Panc1 (cell line): Measurements from ENCODE around the gene TSHZ3. TPM values are rescaled to one million over a fixed set of nuclear protein-coding genes. Genes with fewer than 3 reads are reported as not detected.

Experiments used
- ATAC-seq: fragments of 200-7000 bp; cut with Tn5 transposase; 2 replicates; pipeline ENCODE4 v1.9.1; 2020; ENCODE audit warnings: mild to moderate bottlenecking, moderate library complexity
- BruUV-seq: library from RNA; stranded (reverse); fragments of 400-500 nt; replicated peaks from 2 replicates; lab custom pipeline; 2021; lab: Mats Ljungman, UMichigan
- CTCF ChIA-PET: fragments of 300-600 bp; sonication (Branson Sonifier 250); formaldehyde crosslinking; loops from one replicate; lab custom pipeline; 2022; ENCODE audit warnings: antibody characterized with exemption; lab: Charles Lee
- POLR2A ChIA-PET: fragments of 300-600 bp; sonication (Branson Sonifier 250); formaldehyde crosslinking; loops from one replicate; lab custom pipeline; 2022; ENCODE audit warnings: antibody characterized with exemption; lab: Charles Lee
- DNase-seq: peaks from one replicate; pipeline ENCODE4 v3.0.0-alpha.2; 2010; ENCODE audit warnings: low read depth, low spot score
- H3K27ac ChIP-seq: 2 replicates; pipeline ENCODE4 v1.5.1; 2011; ENCODE audit warnings: mild to moderate bottlenecking, low read length, inconsistent platforms
- H3K27me3 ChIP-seq: fragments of 200-500 bp; sonication (Bioruptor generic); 2 replicates; pipeline ENCODE4 v1.6.0; 2014; ENCODE audit warnings: low read length, inconsistent platforms; ENCODE audit not compliant: control insufficient read depth, insufficient read depth
- H3K36me3 ChIP-seq: fragments of 200-500 bp; sonication (Bioruptor generic); 2 replicates; pipeline ENCODE4 v1.5.1; 2014; ENCODE audit warnings: inconsistent platforms, mild to moderate bottlenecking, low read length, moderate library complexity; ENCODE audit not compliant: control insufficient read depth, insufficient read depth
- H3K4me1 ChIP-seq: 2 replicates; pipeline ENCODE4 v1.5.1; 2011; ENCODE audit warnings: inconsistent platforms, mild to moderate bottlenecking, low read length, moderate library complexity; ENCODE audit not compliant: control insufficient read depth, insufficient read depth
- H3K4me3 ChIP-seq, 2 experiments: 2 replicates each; pipeline ENCODE4 v1.5.1; 2011 to 2012; ENCODE audit warnings: low read depth in 2 of 2, low read length in 2 of 2, mild to moderate bottlenecking in 2 of 2, inconsistent platforms in 1 of 2, moderate library complexity in 1 of 2
- H3K9me3 ChIP-seq: fragments of 200-500 bp; sonication (Bioruptor generic); 2 replicates; pipeline ENCODE4 v1.5.1; 2014; ENCODE audit warnings: low read depth, mild to moderate bottlenecking, inconsistent platforms, low read length, moderate library complexity; ENCODE audit not compliant: control insufficient read depth, insufficient read depth
- POLR2AphosphoS5 ChIP-seq: IDR thresholded peaks from 2 replicates; pipeline ENCODE4 v1.6.1; 2012; ENCODE audit warnings: mild to moderate bottlenecking, low read depth, low read length, moderate library complexity
- SIN3A ChIP-seq: IDR thresholded peaks from 2 replicates; pipeline ENCODE4 v1.6.1; 2012; ENCODE audit warnings: low read depth, mild to moderate bottlenecking, low read length, moderate library complexity, borderline replicate concordance; ENCODE audit not compliant: insufficient read depth
- TCF7L2 ChIP-seq: IDR thresholded peaks from 2 replicates; pipeline ENCODE4 v1.6.1; 2011; ENCODE audit warnings: mild to moderate bottlenecking, low read depth, low read length, inconsistent platforms
- in situ Hi-C: cut with HindIII; loops from 2 replicates; pipeline ENCODE4 v1.10.0; 2016; ENCODE audit warnings: low sequenced_read_pairs, low pct_unique_long_range_greater_than_20kb
- intact Hi-C: fragments of 100-400 bp; cut with micrococcal nuclease; formaldehyde crosslinking; loops from one replicate; pipeline ENCODE4 v1.10.0; 2022; ENCODE audit not compliant: unreplicated experiment
- total RNA-seq: library from RNA; stranded (reverse); gene quantifications from one replicate; pipeline ENCODE4 v1.2.1, GENCODE V29; 2021; ENCODE audit not compliant: unreplicated experiment
- TF ChIP-seq, protein P1 (sequence below): fragments of 450-650 bp; IDR thresholded peaks from 2 replicates; pipeline ENCODE4 v1.5.1; 2017; ENCODE audit warnings: mild to moderate bottlenecking
- TF ChIP-seq, protein P2 (sequence below), 2 experiments: IDR thresholded peaks; 2 replicates each; pipeline ENCODE4 v1.6.1; 2011 to 2012; ENCODE audit warnings: low read depth in 2 of 2, control low read depth in 1 of 2, low read length in 1 of 2, mild to moderate bottlenecking in 1 of 2, moderate library complexity in 1 of 2; ENCODE audit not compliant: insufficient read depth in 1 of 2

The TSHZ3 gene
- total RNA-seq, 1 experiment from 2014 or later: 7.8 TPM

DNA sequence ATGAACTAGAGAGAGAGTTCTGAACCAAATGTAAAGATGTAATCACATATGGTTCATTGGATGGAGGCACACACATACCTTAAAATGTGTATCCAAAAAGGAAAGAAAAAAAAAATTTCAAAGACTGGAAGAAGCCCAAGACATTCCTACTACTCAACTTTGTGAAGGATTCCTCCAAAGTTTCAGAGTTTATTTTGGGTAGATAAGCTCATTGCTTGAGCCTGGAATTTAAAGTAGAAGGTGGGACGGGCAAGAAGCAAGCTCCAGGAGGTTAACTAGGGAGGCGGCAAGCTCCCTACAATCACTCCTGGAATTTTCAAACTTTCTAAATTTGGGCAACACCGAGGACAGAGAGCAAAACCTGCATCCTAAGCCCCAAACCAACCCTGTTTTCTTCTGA, 1.9 kb downstream of the TSHZ3 start:
- TF ChIP-seq, protein P1, sequence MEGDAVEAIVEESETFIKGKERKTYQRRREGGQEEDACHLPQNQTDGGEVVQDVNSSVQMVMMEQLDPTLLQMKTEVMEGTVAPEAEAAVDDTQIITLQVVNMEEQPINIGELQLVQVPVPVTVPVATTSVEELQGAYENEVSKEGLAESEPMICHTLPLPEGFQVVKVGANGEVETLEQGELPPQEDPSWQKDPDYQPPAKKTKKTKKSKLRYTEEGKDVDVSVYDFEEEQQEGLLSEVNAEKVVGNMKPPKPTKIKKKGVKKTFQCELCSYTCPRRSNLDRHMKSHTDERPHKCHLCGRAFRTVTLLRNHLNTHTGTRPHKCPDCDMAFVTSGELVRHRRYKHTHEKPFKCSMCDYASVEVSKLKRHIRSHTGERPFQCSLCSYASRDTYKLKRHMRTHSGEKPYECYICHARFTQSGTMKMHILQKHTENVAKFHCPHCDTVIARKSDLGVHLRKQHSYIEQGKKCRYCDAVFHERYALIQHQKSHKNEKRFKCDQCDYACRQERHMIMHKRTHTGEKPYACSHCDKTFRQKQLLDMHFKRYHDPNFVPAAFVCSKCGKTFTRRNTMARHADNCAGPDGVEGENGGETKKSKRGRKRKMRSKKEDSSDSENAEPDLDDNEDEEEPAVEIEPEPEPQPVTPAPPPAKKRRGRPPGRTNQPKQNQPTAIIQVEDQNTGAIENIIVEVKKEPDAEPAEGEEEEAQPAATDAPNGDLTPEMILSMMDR: no peak
- TF ChIP-seq, protein P2, sequence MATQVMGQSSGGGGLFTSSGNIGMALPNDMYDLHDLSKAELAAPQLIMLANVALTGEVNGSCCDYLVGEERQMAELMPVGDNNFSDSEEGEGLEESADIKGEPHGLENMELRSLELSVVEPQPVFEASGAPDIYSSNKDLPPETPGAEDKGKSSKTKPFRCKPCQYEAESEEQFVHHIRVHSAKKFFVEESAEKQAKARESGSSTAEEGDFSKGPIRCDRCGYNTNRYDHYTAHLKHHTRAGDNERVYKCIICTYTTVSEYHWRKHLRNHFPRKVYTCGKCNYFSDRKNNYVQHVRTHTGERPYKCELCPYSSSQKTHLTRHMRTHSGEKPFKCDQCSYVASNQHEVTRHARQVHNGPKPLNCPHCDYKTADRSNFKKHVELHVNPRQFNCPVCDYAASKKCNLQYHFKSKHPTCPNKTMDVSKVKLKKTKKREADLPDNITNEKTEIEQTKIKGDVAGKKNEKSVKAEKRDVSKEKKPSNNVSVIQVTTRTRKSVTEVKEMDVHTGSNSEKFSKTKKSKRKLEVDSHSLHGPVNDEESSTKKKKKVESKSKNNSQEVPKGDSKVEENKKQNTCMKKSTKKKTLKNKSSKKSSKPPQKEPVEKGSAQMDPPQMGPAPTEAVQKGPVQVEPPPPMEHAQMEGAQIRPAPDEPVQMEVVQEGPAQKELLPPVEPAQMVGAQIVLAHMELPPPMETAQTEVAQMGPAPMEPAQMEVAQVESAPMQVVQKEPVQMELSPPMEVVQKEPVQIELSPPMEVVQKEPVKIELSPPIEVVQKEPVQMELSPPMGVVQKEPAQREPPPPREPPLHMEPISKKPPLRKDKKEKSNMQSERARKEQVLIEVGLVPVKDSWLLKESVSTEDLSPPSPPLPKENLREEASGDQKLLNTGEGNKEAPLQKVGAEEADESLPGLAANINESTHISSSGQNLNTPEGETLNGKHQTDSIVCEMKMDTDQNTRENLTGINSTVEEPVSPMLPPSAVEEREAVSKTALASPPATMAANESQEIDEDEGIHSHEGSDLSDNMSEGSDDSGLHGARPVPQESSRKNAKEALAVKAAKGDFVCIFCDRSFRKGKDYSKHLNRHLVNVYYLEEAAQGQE (IDR thresholded peaks at IDR 0.05; ENCODE audit: insufficient read depth in 1 of 2, low read depth in 2 of 2, low read length in 1 of 2): no peak
- TF ChIP-seq TCF7L2: no peak
- no peak for TF ChIP-seq POLR2AphosphoS5
- Histone ChIP-seq H3K4me3 (no peak overlapping the region; a peak in 1 of 4 replicates), H3K9me3 (no peaks in the 10 kb centered on the region), H3K27ac (no peak overlapping the region), H3K4me1 (no peaks in the 10 kb centered on the region), H3K27me3 (no peaks in the 10 kb centered on the region), H3K36me3 (no peaks in the 10 kb centered on the region)
- in situ Hi-C loops: no loop called here
- DNase-seq (no peak), ATAC-seq (no peak)
- BruUV-seq: no TSS peak
- intact Hi-C loops: no loop called here
- ChIA-PET POLR2A (interaction anchor here (0.7 kb wide), 1 partner anchor 251 kb away, joined by 3 read pairs; no protein-coding TSS in a partner anchor), CTCF (interaction anchor here (0.5 kb wide), 1 partner anchor 148 kb away, joined by 4 read pairs; no protein-coding TSS in a partner anchor)

DNA sequence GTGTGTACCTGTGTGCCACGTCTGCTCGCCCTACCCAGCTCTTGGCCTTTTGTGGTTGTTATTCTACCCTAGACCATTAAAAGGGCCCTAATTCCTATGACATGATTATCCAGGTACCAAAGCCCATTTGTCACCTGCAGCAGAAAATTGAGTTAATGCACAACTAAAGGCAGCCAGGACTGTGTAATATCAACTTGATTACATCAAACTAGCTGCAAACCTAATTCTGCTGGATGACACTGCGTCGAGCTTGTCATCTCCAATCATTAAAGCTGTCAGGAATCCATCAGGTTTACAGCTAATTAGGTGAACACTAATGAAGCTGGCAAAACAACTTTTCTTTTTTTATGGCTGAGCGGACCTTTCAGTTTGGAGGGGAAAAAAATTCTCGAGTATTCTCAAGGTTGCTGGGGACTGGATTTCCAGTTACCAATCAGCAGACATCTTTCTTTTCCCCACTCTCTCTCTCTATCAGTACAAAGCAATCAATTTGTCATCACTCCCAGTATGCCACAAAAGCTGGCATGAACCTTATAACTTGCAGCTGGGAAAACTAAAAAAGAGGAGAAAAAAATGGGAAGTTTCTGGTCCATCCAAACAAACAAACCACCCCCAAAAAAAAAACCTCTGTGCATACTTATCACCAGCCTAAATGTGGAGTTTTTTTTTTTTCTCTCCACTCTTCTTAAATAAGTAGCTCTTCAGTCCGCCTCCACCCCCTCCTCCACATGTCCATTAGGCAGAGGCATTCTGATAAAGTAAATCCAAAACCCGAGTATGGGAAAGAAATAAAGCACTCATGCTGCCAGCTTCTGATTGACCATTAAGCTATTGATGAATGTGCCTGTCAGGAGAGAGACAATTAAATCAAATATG, 2.8 kb downstream of the TSHZ3 start:
- H3K9me3 ChIP-seq: no peaks in the 10 kb centered on the region
- BruUV-seq: no TSS peak
- CTCF ChIA-PET: interaction anchor here (0.5 kb wide), 1 partner anchor 149 kb away, joined by 4 read pairs; no protein-coding TSS in a partner anchor
- H3K4me3 ChIP-seq: no peak overlapping the region
- no peaks in the 10 kb centered on the region for H3K36me3 ChIP-seq
- no peaks in the 10 kb centered on the region for H3K27me3 ChIP-seq
- ATAC-seq: no peak
- POLR2A ChIA-PET: no interaction called here
- DNase-seq: no peak
- intact Hi-C loops (no loop called here), in situ Hi-C loops (no loop called here)
- no peaks in the 10 kb centered on the region for H3K4me1 ChIP-seq
- TF ChIP-seq, protein P2 (IDR thresholded peaks at IDR 0.05; ENCODE audit: insufficient read depth in 1 of 2, low read depth in 2 of 2, low read length in 1 of 2): no peak
- TF ChIP-seq POLR2AphosphoS5 (no peak), TCF7L2 (no peak), SIN3A (no peak)
- TF ChIP-seq, protein P1: no peak
- H3K27ac ChIP-seq: no peak overlapping the region
